ENCODE measurements around the gene FBXO41.

FBXO41 gene

GRCh38 chr2:73210696-73211095 is 73.6 kb downstream of the FBXO41 start:
- no peak for DNase-seq

GRCh38 chr2:73210019-73210418 is 74.3 kb downstream of the FBXO41 start:
- no peak for DNase-seq

DNA sequence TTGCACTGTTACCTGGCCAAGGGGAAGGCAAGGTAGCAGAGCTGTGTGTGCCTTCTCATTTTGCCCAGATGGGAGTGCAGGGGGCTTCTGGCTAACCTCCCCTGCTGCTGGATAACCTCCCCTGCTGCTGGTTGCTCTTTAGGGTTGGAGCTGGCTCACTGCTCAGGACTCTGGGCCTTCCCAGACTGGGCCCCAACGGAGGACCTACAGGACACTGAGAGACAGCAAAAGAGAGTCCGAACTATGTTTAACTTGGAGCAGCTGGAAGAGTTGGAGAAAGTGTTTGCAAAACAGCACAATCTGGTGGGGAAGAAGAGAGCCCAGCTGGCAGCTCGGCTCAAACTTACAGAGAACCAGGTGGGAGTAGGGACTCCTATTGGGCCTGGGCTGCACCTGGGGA is 76.0 kb downstream of the FBXO41 start:
- no peak for DNase-seq

GRCh38 chr2:73205611-73206010 is 78.7 kb downstream of the FBXO41 start:
- no peak for DNase-seq

All from COR-L47 (cell line).